Peyer's patch (tissue), 4 donors: ENCODE measurements around the gene PLCB2. TPM values are rescaled to one million over a fixed set of nuclear protein-coding genes. Genes with fewer than 3 reads are reported as not detected.

Source experiments
- DNase-seq, 3 donors: peaks; one replicate each; pipeline ENCODE4 v3.0.0-alpha.2; 2017 to 2019
- H3K27ac ChIP-seq, 4 donors: fragments of 200-600 bp; sonication (generic); one replicate each; pipeline ENCODE4 v1.5.1; 2016 to 2019
- H3K27me3 ChIP-seq, 2 donors: fragments of 200-600 bp; sonication (generic); one replicate each; pipeline ENCODE4 v1.5.1; 2019
- H3K36me3 ChIP-seq, 3 donors: fragments of 200-600 bp; sonication (generic); one replicate each; pipeline ENCODE4 v1.5.1; 2016 to 2019
- H3K4me1 ChIP-seq, 4 donors: fragments of 200-600 bp; sonication (generic); one replicate each; pipeline ENCODE4 v1.5.1; 2016 to 2019
- H3K4me3 ChIP-seq, 4 donors: fragments of 200-600 bp; sonication (generic); 1 replicate in 3 of 4; 2 replicates in 1 of 4; pipeline ENCODE4 v1.5.1; 2016 to 2019; ENCODE audit warnings: mild to moderate bottlenecking in 1 of 4
- H3K9me3 ChIP-seq, 4 donors: fragments of 200-600 bp; sonication (generic); one replicate each; pipeline ENCODE4 v1.5.1; 2016 to 2019; ENCODE audit warnings: mild to moderate bottlenecking in 1 of 4
- CTCF ChIP-seq, 6 experiments: fragments of 450-650 bp in 4 of 6; fragments of 200-600 bp in 2 of 6; sonication (generic) in 1 of 6; IDR thresholded peaks; one replicate each; pipeline ENCODE4 v1.5.1; 2017 to 2019; ENCODE audit warnings: antibody characterized with exemption in 6 of 6, mild to moderate bottlenecking in 3 of 6, moderate library complexity in 1 of 6
- POLR2A ChIP-seq, 2 donors: fragments of 450-650 bp; IDR thresholded peaks; one replicate each; pipeline ENCODE4 v1.5.1; 2017; ENCODE audit warnings: antibody characterized with exemption in 2 of 2, mild to moderate bottlenecking in 2 of 2, moderate library complexity in 2 of 2
- total RNA-seq, 4 donors: library from RNA; depleted of rRNA; stranded (reverse); fragments of >200 nt; gene quantifications; one replicate each; pipeline ENCODE4 v1.1.0, GENCODE V29; 2016

Gene PLCB2
- total RNA-seq, 4 donors from 2014 or later = 12.3 to 101 (median 15.7) TPM

DNA sequence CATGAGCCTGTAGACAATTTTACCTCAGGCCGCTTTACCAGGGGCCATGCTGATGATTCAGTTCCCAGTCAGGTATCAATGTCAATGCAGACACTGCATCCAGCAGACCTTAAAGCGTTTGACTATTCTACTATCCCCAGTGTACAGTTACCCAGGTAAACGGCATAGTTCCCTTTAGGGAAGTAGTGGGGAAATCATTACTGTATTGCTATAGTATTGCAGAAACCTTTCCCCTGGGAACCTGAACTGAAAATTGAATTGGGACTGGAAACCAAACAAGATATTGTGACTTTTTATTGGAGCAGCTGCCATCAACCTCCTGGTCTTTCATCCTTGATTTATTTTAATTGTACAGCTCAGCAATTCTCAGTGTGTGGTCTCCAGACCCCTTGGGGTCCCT, 9.2 kb upstream of the PLCB2 start:
- Histone ChIP-seq H3K36me3 (no peaks in the 10 kb centered on the region), H3K4me1 (peaks cover 0 to 9% (median 0%) of the 10 kb centered on the region in 4 donors), H3K9me3 (no peaks in the 10 kb centered on the region), H3K27me3 (no peaks in the 10 kb centered on the region), H3K27ac (no peak overlapping the region), H3K4me3 (no peak overlapping the region)
- DNase-seq = no peak
- TF ChIP-seq POLR2A (IDR thresholded peaks at IDR 0.05) (no peak), CTCF (IDR thresholded peaks at IDR 0.05) (no peak)

GRCh38 chr15:40314723-40315276, 7.1 kb upstream of the PLCB2 start:
- DNase-seq = no peak
- TF ChIP-seq POLR2A (IDR thresholded peaks at IDR 0.05) (no peak), CTCF (IDR thresholded peaks at IDR 0.05) (no peak)
- H3K36me3 ChIP-seq = no peaks in the 10 kb centered on the region

GRCh38 chr15:40313531-40314398, 6.0 kb upstream of the PLCB2 start:
- H3K36me3 ChIP-seq = no peaks in the 10 kb centered on the region
- DNase-seq = peak; percentile 52 to 81 (median 64)
- no peak overlapping the region for H3K27ac ChIP-seq

More at GRCh38 chr15:40314723-40315276, 7.1 kb upstream of the PLCB2 start:
- Histone ChIP-seq H3K27me3 (no peaks in the 10 kb centered on the region), H3K4me3 (no peak overlapping the region), H3K4me1 (peaks cover 0 to 9% (median 0%) of the 10 kb centered on the region in 4 donors), H3K9me3 (no peaks in the 10 kb centered on the region), H3K27ac (no peak overlapping the region)

GRCh38 chr15:40312370-40313158, 4.8 kb upstream of the PLCB2 start:
- Histone ChIP-seq H3K27me3 (no peaks in the 10 kb centered on the region), H3K4me1 (peaks cover 0 to 19% (median 6%) of the 10 kb centered on the region in 4 donors), H3K9me3 (no peaks in the 10 kb centered on the region), H3K27ac (no peak overlapping the region), H3K36me3 (no peaks in the 10 kb centered on the region), H3K4me3 (no peak overlapping the region)
- peak in 1 of 3 donors; percentile 20 for DNase-seq
- no peak for TF ChIP-seq POLR2A (IDR thresholded peaks at IDR 0.05)
- no peak for TF ChIP-seq CTCF (IDR thresholded peaks at IDR 0.05)

More at GRCh38 chr15:40313531-40314398, 6.0 kb upstream of the PLCB2 start:
- no peak overlapping the region for H3K4me3 ChIP-seq
- H3K27me3 ChIP-seq = no peaks in the 10 kb centered on the region
- no peaks in the 10 kb centered on the region for H3K9me3 ChIP-seq
- TF ChIP-seq CTCF (IDR thresholded peaks at IDR 0.05) (no peak), POLR2A (IDR thresholded peaks at IDR 0.05) (no peak)
- H3K4me1 ChIP-seq = peaks cover 0 to 13% (median 5%) of the 10 kb centered on the region in 4 donors

DNA sequence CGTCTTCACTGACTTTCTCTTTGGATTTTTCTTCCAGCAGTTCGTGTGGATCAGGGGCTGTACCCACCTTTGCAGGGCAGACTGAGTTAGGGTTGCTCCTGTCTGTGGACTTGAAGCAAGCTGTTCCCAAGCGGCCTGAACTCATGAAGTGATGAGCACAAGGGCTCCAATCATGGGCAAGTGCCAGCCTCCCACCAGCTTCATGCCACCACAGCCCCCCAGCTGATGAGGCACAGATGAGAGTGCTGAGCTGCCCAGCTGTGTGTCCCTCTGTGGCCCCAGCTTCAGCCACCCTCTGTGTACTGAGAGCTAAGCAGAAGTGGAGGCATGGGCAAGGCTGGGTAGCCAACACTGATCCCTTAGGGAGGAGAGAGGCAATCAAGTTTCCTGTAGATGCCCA, 3.3 kb upstream of the PLCB2 start:
- Histone ChIP-seq H3K27ac (no peak overlapping the region), H3K4me3 (no peak overlapping the region), H3K27me3 (no peaks in the 10 kb centered on the region), H3K9me3 (no peaks in the 10 kb centered on the region), H3K4me1 (peaks cover 0 to 19% (median 9%) of the 10 kb centered on the region in 4 donors), H3K36me3 (no peaks in the 10 kb centered on the region)
- DNase-seq = peak in 1 of 3 donors; percentile 41
- no peak for TF ChIP-seq POLR2A (IDR thresholded peaks at IDR 0.05)
- no peak for TF ChIP-seq CTCF (IDR thresholded peaks at IDR 0.05)
